ENCODE data around the gene MAGEA2. TPM values are rescaled to one million over a fixed set of nuclear protein-coding genes. Genes with fewer than 3 reads are reported as not detected.
"Not testable (repeated sequence)": the region's sequence is repeated elsewhere in the genome, so short reads cannot be mapped to it uniquely, and the experiment has no call there.

Gene MAGEA2
- total RNA-seq = not detected

DNA sequence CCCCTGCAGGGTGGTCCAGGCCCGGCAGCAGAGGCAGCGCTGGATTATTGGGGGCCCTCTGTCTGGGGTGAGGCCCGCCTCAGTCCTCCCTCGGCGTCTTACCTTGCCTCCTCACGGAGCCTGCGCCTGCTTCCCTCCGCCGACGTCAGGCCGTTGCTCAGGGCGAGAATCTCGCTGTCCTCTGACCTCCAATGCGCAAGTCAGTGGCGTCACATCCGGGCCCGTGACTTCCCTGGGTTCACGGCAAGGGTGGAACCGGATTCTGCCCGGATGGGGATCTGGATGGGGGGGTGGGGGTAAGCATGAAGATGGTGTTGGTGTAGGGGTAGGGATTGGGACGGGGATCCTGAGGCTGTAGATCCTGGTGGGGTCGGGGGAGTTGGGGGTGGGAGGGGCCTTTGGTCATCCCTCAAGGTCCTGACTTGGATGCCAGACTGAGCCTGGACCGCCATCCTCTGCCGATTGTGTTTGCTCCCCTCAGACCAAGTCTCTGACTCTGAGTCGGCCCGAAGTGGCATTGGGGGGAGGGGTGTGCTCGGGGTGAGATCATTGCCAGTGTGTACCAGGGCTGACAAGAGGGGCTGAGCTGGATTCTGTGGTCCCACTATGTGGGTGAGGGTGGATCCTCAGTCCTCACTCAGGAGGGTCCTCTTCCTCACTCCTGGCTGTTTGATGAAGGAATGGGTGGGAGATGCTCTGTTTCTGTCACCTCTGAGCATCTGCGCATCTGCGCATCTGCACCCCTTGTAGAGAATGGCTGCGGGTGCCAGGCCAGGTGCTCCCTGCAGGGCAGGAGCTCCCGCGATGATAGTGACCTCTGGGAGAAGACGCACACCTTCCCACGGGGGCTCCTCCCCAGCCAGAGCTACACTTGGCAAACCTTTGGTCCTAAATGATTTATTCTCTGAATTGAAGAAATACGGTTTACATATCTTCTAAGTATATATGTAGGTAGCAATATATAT lies at the start of gene MAGEA2:
Gene MAGEA2, minus strand, starts transcription at position 157 of the 965 bp plus-strand sequence. CDS start 2,479 bp downstream, outside the sequence.
- H3K27ac ChIP-seq; H3K4me1 ChIP-seq; H3K4me3 ChIP-seq; H3K9me3 ChIP-seq; DNase-seq (ENCODE audit: low spot score in 2 of 2); H3K27me3 ChIP-seq; intact Hi-C loops (cut with DNase I; ENCODE audit: low total_unique reads); H3K36me3 ChIP-seq: not testable (repeated sequence)

DNA sequence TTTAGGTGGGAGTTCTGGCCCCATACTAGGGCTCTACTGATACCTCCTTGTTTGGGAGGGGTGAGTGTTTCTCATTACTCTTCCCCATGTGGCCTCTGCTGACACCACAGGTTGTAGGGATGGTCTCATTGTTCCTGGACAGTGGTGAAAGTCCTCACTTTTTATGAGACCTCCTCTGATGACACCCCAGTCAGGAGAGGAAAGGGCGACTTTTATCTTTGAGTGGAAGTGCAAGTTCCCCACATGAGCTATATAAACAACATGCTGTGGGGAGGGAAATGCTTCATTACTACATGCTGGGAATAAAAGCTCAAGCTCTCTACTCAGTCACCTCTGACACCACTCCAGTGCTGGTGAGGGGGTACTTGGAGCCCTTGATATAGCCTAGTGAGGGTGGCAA lies 45.3 kb upstream of the MAGEA2 start:
- no peak for DNase-seq (ENCODE audit: low spot score in 2 of 2)
- no peak overlapping the region for H3K27ac ChIP-seq
- no peaks in the 10 kb centered on the region for H3K9me3 ChIP-seq
- TF ChIP-seq CTCF (IDR thresholded peaks at IDR 0.05) = no peak
- no peak for TF ChIP-seq POLR2AphosphoS5 (IDR thresholded peaks at IDR 0.05)
- TF ChIP-seq POLR2A (IDR thresholded peaks at IDR 0.05) = no peak
- H3K27me3 ChIP-seq = peaks cover 0 to 23% of the 10 kb centered on the region in 2 donors
- no peaks in the 10 kb centered on the region for H3K36me3 ChIP-seq
- H3K4me3 ChIP-seq = no peak overlapping the region
- no peaks in the 10 kb centered on the region for H3K4me1 ChIP-seq
- intact Hi-C loops (cut with DNase I; ENCODE audit: low total_unique reads) = no loop called here

GRCh38 chrX:152787062-152787461 lies 33.4 kb upstream of the MAGEA2 start:
- intact Hi-C loops (cut with DNase I; ENCODE audit: low total_unique reads); H3K9me3 ChIP-seq; H3K4me3 ChIP-seq; H3K27me3 ChIP-seq; DNase-seq (ENCODE audit: low spot score in 2 of 2); H3K27ac ChIP-seq; H3K36me3 ChIP-seq; H3K4me1 ChIP-seq: not testable (repeated sequence)

GRCh38 chrX:152769549-152770289 lies 16.1 kb upstream of the MAGEA2 start, which contains the start of gene MAGEA6:
MAGEA6 (minus strand) TSS chrX:152769689; CDS start chrX:152767650, 2,039 bp downstream.
- intact Hi-C loops (cut with DNase I; ENCODE audit: low total_unique reads); H3K4me1 ChIP-seq: not testable (repeated sequence)

GRCh38 chrX:152766562-152766961 lies 12.9 kb upstream of the MAGEA2 start:
- not testable (repeated sequence) for H3K4me3 ChIP-seq

More at GRCh38 chrX:152769549-152770289, 16.1 kb upstream of the MAGEA2 start, which contains the start of gene MAGEA6:
- not testable (repeated sequence) for DNase-seq (ENCODE audit: low spot score in 2 of 2); H3K9me3 ChIP-seq; H3K27me3 ChIP-seq; H3K4me3 ChIP-seq; H3K36me3 ChIP-seq; H3K27ac ChIP-seq

GRCh38 chrX:152761582-152761981 lies 7.9 kb upstream of the MAGEA2 start:
- H3K4me1 ChIP-seq; intact Hi-C loops (cut with DNase I; ENCODE audit: low total_unique reads); H3K36me3 ChIP-seq; H3K27ac ChIP-seq; H3K27me3 ChIP-seq; H3K9me3 ChIP-seq; DNase-seq (ENCODE audit: low spot score in 2 of 2); H3K4me3 ChIP-seq: not testable (repeated sequence)

More at GRCh38 chrX:152766562-152766961, 12.9 kb upstream of the MAGEA2 start:
- intact Hi-C loops (cut with DNase I; ENCODE audit: low total_unique reads); DNase-seq (ENCODE audit: low spot score in 2 of 2); H3K36me3 ChIP-seq; H3K9me3 ChIP-seq; H3K4me1 ChIP-seq; H3K27me3 ChIP-seq; H3K27ac ChIP-seq: not testable (repeated sequence)

DNA sequence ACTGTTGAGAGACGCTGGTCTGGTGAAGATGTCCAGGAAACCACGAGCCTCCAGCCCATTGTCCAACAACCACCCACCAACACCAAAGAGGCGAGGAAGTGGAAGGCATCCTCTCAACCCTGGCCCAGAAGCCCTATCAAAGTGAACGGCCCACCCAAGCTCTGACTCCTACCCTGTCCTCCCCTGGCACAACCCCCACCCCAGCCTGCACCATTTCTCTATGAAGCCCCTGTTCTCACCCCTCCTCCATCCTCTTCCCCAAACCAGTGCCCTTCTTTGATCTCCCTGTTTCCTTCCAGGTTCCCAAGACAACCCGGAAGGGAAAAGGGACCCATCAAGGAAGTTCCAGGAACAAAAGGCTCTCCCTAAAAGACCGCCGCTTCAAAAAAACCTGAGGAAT lies 5.9 kb upstream of the MAGEA2 start:
- H3K27ac ChIP-seq; H3K9me3 ChIP-seq; H3K27me3 ChIP-seq; H3K4me3 ChIP-seq; H3K36me3 ChIP-seq; intact Hi-C loops (cut with DNase I; ENCODE audit: low total_unique reads); H3K4me1 ChIP-seq; DNase-seq (ENCODE audit: low spot score in 2 of 2): not testable (repeated sequence)

DNA sequence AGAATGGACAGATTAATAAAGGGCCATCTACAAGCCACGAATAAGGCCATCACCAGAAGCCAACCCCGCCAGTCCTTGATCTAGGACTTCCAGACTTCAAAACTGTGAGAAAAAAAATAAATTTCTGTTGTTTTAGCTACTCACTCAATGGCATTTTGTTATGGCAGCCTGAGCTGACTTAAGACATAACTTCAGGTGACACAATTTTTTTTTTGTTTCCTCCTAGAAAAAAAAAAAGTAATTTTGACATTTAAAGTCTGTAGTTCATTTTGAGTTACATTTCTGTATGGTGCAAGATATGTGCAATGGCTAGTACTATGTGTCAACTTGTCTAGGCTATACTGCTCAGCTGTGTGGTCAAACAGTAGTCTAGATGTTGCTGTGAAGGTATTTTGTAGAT lies 5.3 kb upstream of the MAGEA2 start, which contains the start of gene CSAG3:
Gene CSAG3, plus strand, starts transcription at position 301 of the 400 bp plus-strand sequence.
- H3K27me3 ChIP-seq; H3K4me1 ChIP-seq; H3K27ac ChIP-seq; H3K9me3 ChIP-seq; intact Hi-C loops (cut with DNase I; ENCODE audit: low total_unique reads); H3K4me3 ChIP-seq; DNase-seq (ENCODE audit: low spot score in 2 of 2); H3K36me3 ChIP-seq: not testable (repeated sequence)

- H3K4me3 ChIP-seq; H3K36me3 ChIP-seq; intact Hi-C loops (cut with DNase I; ENCODE audit: low total_unique reads); H3K27me3 ChIP-seq; DNase-seq (ENCODE audit: low spot score in 2 of 2); H3K4me1 ChIP-seq; H3K9me3 ChIP-seq; H3K27ac ChIP-seq: not testable (repeated sequence)
These were observed 1.2 kb upstream of the MAGEA2 start for GRCh38 chrX:152754871-152755270.
